ENCODE measurements around the gene NOL4L. TPM values are rescaled to one million over a fixed set of nuclear protein-coding genes. Genes with fewer than 3 reads are reported as not detected.
A peak's percentile ranks its signal among the peaks of the same experiment; 100 is the strongest.

NOL4L gene
- total RNA-seq, 1 donor from 2014 or later = 18.0 TPM

- Mint-ChIP-seq H3K36me3 (ENCODE audit: low read depth) (peaks cover 51% of the 10 kb centered on the region), H3K27ac (no peak overlapping the region), H3K27me3 (no peaks in the 10 kb centered on the region), H3K4me1 (peaks cover 11% of the 10 kb centered on the region), H3K9me3 (no peaks in the 10 kb centered on the region), H3K4me3 (no peak overlapping the region)
- DNase-seq = peak; percentile 60
- intact Hi-C loops (cut with micrococcal nuclease) = no loop called here
Observed at GRCh38 chr20:32437391-32438074, 147.6 kb downstream of the NOL4L start.

- H3K9me3 Mint-ChIP-seq = no peaks in the 10 kb centered on the region
- peaks cover 12% of the 10 kb centered on the region for H3K4me1 Mint-ChIP-seq
- peak overlapping the region; percentile 8 for H3K27ac Mint-ChIP-seq
- no peaks in the 10 kb centered on the region for H3K27me3 Mint-ChIP-seq
- no peak overlapping the region for H3K4me3 Mint-ChIP-seq
- DNase-seq = no peak
- intact Hi-C loops (cut with micrococcal nuclease) = no loop called here
- H3K36me3 Mint-ChIP-seq (ENCODE audit: low read depth) = peaks cover 54% of the 10 kb centered on the region
Observed at GRCh38 chr20:32436968-32437367, 148.2 kb downstream of the NOL4L start.

GRCh38 chr20:32436142-32436861, 148.8 kb downstream of the NOL4L start:
- no peak overlapping the region for H3K4me3 Mint-ChIP-seq
- H3K4me1 Mint-ChIP-seq = peaks cover 12% of the 10 kb centered on the region
- H3K27ac Mint-ChIP-seq = peak overlapping the region; percentile 8
- H3K9me3 Mint-ChIP-seq = no peaks in the 10 kb centered on the region
- no peaks in the 10 kb centered on the region for H3K27me3 Mint-ChIP-seq
- intact Hi-C loops (cut with micrococcal nuclease) = no loop called here
- no peak for DNase-seq
- peaks cover 59% of the 10 kb centered on the region for H3K36me3 Mint-ChIP-seq (ENCODE audit: low read depth)

GRCh38 chr20:32435449-32436107, 149.6 kb downstream of the NOL4L start:
- H3K36me3 Mint-ChIP-seq (ENCODE audit: low read depth) = peaks cover 63% of the 10 kb centered on the region

GRCh38 chr20:32434434-32434833, 150.7 kb downstream of the NOL4L start:
- H3K27me3 Mint-ChIP-seq = no peaks in the 10 kb centered on the region
- no peaks in the 10 kb centered on the region for H3K9me3 Mint-ChIP-seq
- no peak overlapping the region for H3K4me3 Mint-ChIP-seq
- H3K4me1 Mint-ChIP-seq = peaks cover 10% of the 10 kb centered on the region
- intact Hi-C loops (cut with micrococcal nuclease) = no loop called here
- no peak for DNase-seq
- no peak overlapping the region for H3K27ac Mint-ChIP-seq
- peaks cover 69% of the 10 kb centered on the region for H3K36me3 Mint-ChIP-seq (ENCODE audit: low read depth)

More at GRCh38 chr20:32435449-32436107, 149.6 kb downstream of the NOL4L start:
- Mint-ChIP-seq H3K4me3 (no peak overlapping the region), H3K4me1 (peaks cover 12% of the 10 kb centered on the region), H3K9me3 (no peaks in the 10 kb centered on the region), H3K27ac (no peak overlapping the region), H3K27me3 (no peaks in the 10 kb centered on the region)
- intact Hi-C loops (cut with micrococcal nuclease) = no loop called here
- no peak for DNase-seq

- intact Hi-C loops (cut with micrococcal nuclease) = no loop called here
- peaks cover 3% of the 10 kb centered on the region for H3K4me1 Mint-ChIP-seq
Observed at GRCh38 chr20:32433311-32434021, 151.7 kb downstream of the NOL4L start.

GRCh38 chr20:32432277-32432676, 152.9 kb downstream of the NOL4L start:
- no peaks in the 10 kb centered on the region for H3K9me3 Mint-ChIP-seq
- intact Hi-C loops (cut with micrococcal nuclease) = no loop called here
- no peak overlapping the region for H3K4me3 Mint-ChIP-seq
- peaks cover 3% of the 10 kb centered on the region for H3K4me1 Mint-ChIP-seq
- no peaks in the 10 kb centered on the region for H3K27me3 Mint-ChIP-seq
- H3K36me3 Mint-ChIP-seq (ENCODE audit: low read depth) = peaks cover 72% of the 10 kb centered on the region
- no peak for DNase-seq
- peak overlapping the region; percentile 27 for H3K27ac Mint-ChIP-seq

More at GRCh38 chr20:32433311-32434021, 151.7 kb downstream of the NOL4L start:
- Mint-ChIP-seq H3K4me3 (no peak overlapping the region), H3K9me3 (no peaks in the 10 kb centered on the region), H3K27me3 (no peaks in the 10 kb centered on the region), H3K36me3 (ENCODE audit: low read depth) (peaks cover 70% of the 10 kb centered on the region), H3K27ac (no peak overlapping the region)
- DNase-seq = no peak

GRCh38 chr20:32431457-32431856, 153.7 kb downstream of the NOL4L start:
- Mint-ChIP-seq H3K4me1 (peaks cover 3% of the 10 kb centered on the region), H3K36me3 (ENCODE audit: low read depth) (peaks cover 68% of the 10 kb centered on the region), H3K27ac (no peak overlapping the region), H3K4me3 (no peak overlapping the region), H3K27me3 (no peaks in the 10 kb centered on the region), H3K9me3 (no peaks in the 10 kb centered on the region)
- intact Hi-C loops (cut with micrococcal nuclease) = no loop called here
- DNase-seq = no peak

- intact Hi-C loops (cut with micrococcal nuclease) = no loop called here
- H3K27ac Mint-ChIP-seq = no peak overlapping the region
- DNase-seq = no peak
- H3K4me3 Mint-ChIP-seq = no peak overlapping the region
- peaks cover 71% of the 10 kb centered on the region for H3K36me3 Mint-ChIP-seq (ENCODE audit: low read depth)
- H3K9me3 Mint-ChIP-seq = no peaks in the 10 kb centered on the region
- H3K4me1 Mint-ChIP-seq = peaks cover 4% of the 10 kb centered on the region
- H3K27me3 Mint-ChIP-seq = no peaks in the 10 kb centered on the region
Observed at GRCh38 chr20:32429745-32430360, 155.3 kb downstream of the NOL4L start.

- Mint-ChIP-seq H3K27me3 (no peaks in the 10 kb centered on the region), H3K36me3 (ENCODE audit: low read depth) (peaks cover 73% of the 10 kb centered on the region), H3K27ac (no peak overlapping the region), H3K4me1 (peaks cover 4% of the 10 kb centered on the region), H3K4me3 (no peak overlapping the region), H3K9me3 (no peaks in the 10 kb centered on the region)
- intact Hi-C loops (cut with micrococcal nuclease) = no loop called here
- DNase-seq = no peak
Observed at GRCh38 chr20:32429343-32429742, 155.8 kb downstream of the NOL4L start.

- H3K27ac Mint-ChIP-seq = no peak overlapping the region
- no peak for DNase-seq
- no peak overlapping the region for H3K4me3 Mint-ChIP-seq
- H3K36me3 Mint-ChIP-seq (ENCODE audit: low read depth) = peaks cover 60% of the 10 kb centered on the region
- intact Hi-C loops (cut with micrococcal nuclease) = no loop called here
- peaks cover 4% of the 10 kb centered on the region for H3K4me1 Mint-ChIP-seq
- no peaks in the 10 kb centered on the region for H3K27me3 Mint-ChIP-seq
- H3K9me3 Mint-ChIP-seq = no peaks in the 10 kb centered on the region
Observed at GRCh38 chr20:32427996-32428395, 157.1 kb downstream of the NOL4L start.

GRCh38 chr20:32421290-32421689, 163.8 kb downstream of the NOL4L start:
- no peak overlapping the region for H3K4me3 Mint-ChIP-seq
- peaks cover 9% of the 10 kb centered on the region for H3K4me1 Mint-ChIP-seq
- no peak overlapping the region for H3K27ac Mint-ChIP-seq
- intact Hi-C loops (cut with micrococcal nuclease) = no loop called here
- no peaks in the 10 kb centered on the region for H3K9me3 Mint-ChIP-seq
- H3K36me3 Mint-ChIP-seq (ENCODE audit: low read depth) = peaks cover 30% of the 10 kb centered on the region
- no peaks in the 10 kb centered on the region for H3K27me3 Mint-ChIP-seq
- DNase-seq = no peak

GRCh38 chr20:32418376-32418775, 166.8 kb downstream of the NOL4L start:
- Mint-ChIP-seq H3K36me3 (ENCODE audit: low read depth) (peaks cover 29% of the 10 kb centered on the region), H3K9me3 (no peaks in the 10 kb centered on the region), H3K4me1 (peaks cover 24% of the 10 kb centered on the region), H3K27me3 (no peaks in the 10 kb centered on the region), H3K27ac (no peak overlapping the region), H3K4me3 (no peak overlapping the region)
- DNase-seq = no peak
- intact Hi-C loops (cut with micrococcal nuclease) = no loop called here

Data from activated CD4-positive, alpha-beta T cell treated with anti-CD3 and anti-CD28 coated beads, Interleukin-2, amount 10 ng/mL, durations not matched to agents 24 days and 14 days (primary cell).